ENCODE data around the gene E2F4.
A peak's percentile ranks its signal among the peaks of the same experiment; 100 is the strongest.

- TF ChIP-seq REST (IDR thresholded peaks at IDR 0.05; ENCODE audit: unreplicated experiment) (no peak), CTCF (conservative IDR thresholded peaks at IDR 0.05; ENCODE audit: low read depth in 2 of 2) (no peak), EZH2 (IDR thresholded peaks at IDR 0.05; ENCODE audit: low read depth, unreplicated experiment) (no peak), CREB1 (CRISPR knock-in tag; IDR thresholded peaks at IDR 0.05; ENCODE audit: low read depth) (no peak), POLR2AphosphoS5 (IDR thresholded peaks at IDR 0.05; ENCODE audit: low read depth) (0 out of 2 replicates have a peak, but pooled peaks have one; percentile 9), STAT1 (IDR thresholded peaks at IDR 0.05; ENCODE audit: unreplicated experiment) (no peak), JUNB (IDR thresholded peaks at IDR 0.05; ENCODE audit: unreplicated experiment) (no peak)
These were observed 37.0 kb downstream of the E2F4 start for GRCh38 chr16:67228905-67229304.
